ENCODE results near the gene CEACAM1.
"Not testable (repeated sequence)": the region's sequence is repeated elsewhere in the genome, so short reads cannot be mapped to it uniquely, and the experiment has no call there.

Gene CEACAM1

GRCh38 chr19:42508892-42509444, 19.3 kb downstream of the CEACAM1 start:
- DNase-seq = no peak

DNA sequence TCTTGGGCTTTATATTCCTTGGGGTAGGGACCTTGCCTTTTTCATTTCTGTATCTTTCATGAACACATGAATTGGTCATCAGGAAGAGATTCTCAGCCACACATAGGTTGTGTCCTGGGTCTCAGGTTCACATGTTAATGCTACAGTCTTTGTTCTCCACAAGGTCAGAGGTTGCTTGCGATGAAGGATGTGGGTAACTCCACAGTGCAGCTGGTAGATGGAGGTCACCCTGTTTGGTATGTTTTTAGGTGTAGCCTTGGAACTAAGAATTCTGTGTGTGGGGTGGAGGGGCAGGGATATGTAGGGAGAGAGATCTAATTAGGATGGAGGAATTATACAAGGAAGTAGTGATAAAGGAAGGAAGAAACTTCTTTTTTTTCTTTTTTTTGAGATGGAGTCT, 23.2 kb downstream of the CEACAM1 start:
- DNase-seq = no peak

GRCh38 chr19:42501733-42502132, 26.5 kb downstream of the CEACAM1 start:
- DNase-seq = no peak

GRCh38 chr19:42501243-42501642, 27.0 kb downstream of the CEACAM1 start:
- DNase-seq = not testable (repeated sequence)

GRCh38 chr19:42498169-42498757, 30.0 kb downstream of the CEACAM1 start:
- DNase-seq = no peak

- no peak for DNase-seq
Measured at GRCh38 chr19:42497492-42498168, 30.7 kb downstream of the CEACAM1 start.

DNA sequence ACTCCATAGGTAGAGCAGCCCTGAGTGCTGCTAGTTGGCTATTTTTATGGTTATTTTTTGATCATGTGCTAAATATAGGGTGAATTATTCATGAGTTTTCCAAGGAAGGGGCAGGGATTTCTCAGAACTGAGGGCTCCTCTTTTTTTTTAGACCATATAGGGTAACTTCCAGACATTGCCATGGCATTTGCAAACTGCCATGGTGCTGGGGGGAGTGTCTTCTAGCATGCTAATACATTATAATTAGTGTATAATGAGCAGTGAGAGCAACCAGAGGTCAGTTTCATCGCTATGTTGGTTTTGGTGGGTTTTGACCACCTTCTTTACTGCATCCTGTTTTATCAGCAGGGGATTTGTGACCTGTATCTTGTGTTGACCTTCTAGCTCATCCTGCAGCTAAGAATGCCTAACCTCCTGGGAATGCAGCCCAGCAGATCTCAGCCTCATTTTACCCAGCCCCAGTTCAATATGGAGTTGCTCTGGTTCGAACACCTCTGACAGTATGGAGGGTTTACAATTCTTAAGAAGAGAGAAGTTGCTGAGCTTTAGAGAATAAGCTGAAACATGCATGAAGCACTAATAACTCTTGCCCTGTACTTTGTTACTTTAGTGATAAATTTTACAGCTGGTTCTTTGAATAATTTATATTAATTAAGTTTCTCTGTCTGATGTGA, 31.7 kb downstream of the CEACAM1 start:
- no peak for DNase-seq

DNA sequence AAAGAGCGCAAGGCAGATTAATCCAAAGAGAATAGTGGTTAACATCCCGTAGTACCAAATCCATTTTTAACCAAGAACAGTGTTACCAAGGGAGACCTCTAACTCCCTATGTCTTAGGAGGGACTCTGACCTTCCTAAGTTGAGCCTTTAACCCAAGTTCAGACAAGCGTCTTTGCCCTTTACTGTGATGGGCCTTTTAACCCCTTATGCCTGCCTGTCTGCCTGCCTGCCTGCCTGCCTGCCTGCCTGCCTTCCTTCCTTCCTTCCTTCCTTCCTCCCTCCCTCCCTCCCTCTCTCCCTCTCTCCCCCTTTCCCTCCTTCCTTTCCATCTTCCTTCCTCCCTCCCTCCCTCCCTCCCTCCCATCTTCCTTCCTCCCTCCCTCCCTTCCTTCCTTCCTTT, 32.6 kb downstream of the CEACAM1 start:
- DNase-seq = no peak

DNA sequence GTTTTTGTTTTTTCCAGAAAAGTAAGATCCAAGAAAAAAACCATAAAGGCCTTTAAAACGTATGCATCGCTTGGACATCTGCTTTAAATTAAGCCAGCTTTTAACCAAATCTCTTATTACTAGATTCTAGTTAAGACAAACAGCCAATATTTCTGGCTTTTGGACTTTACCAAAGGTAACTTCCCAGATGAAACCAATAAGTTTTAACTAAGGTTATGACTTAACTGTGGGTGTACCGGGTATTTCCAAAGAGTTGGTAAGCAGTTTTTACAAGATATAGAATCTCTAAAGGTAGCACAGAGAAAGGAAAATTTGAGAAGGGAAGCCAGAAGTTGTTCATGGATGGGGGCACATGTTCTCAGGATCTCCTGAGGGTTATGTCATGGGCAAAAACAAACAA, 34.0 kb downstream of the CEACAM1 start:
- DNase-seq = no peak

DNA sequence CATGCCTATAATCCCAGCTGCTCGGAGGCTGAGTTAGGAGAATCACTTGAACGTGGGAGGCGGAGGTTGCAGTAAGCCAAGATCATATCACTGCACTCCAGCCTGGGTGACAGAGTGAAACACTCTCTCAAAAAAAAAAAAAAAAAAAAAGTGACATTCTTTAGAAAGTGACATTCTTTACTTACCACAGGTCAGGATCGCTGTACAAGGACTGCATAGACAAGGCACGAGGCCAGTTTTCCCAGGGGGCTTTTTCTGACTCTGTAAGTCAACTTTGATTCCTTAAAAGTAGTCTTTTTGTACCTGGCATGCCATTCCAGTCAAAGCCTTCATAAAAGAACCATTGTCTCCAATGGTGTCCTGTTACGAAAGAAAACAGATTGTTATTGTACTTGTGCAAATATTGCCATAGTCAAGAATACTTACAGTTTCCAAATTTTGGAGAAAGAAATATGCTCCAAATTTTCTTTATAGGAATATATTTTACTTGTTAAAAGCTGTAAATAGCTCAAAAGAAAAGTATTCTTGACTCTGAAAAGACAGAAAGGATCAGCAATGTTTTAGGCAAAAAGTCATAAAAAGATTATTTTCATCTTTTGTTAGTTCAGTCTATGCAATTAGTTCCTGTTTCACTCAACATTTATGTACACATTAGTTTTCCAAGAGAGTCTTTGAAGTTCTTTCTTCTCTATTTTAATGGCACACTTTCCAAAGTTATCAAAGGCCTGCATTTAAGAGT, 39.3 kb downstream of the CEACAM1 start:
- DNase-seq = no peak

GRCh38 chr19:42487798-42488178, 40.5 kb downstream of the CEACAM1 start:
- DNase-seq = no peak

DNA sequence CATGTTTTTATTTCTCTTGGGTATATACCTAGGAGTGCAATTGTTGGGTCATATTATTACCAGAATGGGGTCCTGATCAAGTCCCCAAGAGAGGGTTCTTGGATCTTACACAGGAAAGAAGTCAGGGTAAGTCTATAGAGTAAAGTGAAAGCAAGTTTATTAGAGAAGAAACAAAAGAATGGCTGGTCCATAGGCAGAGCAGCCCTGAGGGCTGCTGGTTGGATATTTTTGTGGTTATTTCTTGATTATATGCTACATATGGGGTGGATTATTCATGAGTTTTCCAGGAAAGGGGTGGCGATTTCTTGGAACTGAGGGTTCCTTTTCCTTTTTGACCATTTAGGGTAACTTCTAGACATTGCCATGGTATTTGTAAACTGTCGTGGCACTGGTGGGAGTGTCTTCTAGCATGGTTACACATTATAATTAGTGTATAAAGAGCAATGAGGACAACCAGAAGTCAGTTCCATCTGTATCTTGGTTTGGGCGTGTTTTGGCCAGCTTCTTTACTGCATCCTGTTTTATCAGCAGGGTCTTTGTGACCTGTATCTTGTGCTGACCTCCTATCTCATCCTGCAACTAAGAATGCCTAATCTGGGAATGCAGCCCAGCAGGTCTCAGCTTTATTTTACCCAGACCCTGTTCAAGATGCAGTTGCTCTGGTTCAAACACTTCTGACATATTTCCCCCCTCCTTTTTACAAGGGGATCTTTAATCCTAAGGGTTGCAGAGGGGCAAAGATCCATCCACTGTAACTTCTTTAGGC, 41.1 kb downstream of the CEACAM1 start:
- no peak for DNase-seq

DNA sequence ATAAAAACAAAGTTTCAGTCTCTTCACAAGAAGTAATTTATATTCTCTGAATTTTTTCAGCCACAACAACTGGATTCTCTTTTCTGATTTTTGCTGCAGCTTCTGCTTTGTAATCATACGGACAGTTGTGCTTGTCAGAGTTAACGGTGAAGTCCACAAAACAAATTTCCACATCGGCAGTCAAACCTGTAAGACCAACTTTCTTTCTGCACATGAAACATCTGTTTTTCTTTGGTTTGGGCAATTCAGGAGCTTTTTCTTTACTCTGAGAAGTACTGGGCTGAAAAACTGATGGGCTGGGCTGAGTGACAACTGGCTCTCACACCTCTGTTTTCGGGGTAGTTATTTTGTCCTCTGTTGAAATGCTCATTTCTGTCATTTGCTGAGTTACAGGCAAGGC, 43.2 kb downstream of the CEACAM1 start:
- not testable (repeated sequence) for DNase-seq

DNA sequence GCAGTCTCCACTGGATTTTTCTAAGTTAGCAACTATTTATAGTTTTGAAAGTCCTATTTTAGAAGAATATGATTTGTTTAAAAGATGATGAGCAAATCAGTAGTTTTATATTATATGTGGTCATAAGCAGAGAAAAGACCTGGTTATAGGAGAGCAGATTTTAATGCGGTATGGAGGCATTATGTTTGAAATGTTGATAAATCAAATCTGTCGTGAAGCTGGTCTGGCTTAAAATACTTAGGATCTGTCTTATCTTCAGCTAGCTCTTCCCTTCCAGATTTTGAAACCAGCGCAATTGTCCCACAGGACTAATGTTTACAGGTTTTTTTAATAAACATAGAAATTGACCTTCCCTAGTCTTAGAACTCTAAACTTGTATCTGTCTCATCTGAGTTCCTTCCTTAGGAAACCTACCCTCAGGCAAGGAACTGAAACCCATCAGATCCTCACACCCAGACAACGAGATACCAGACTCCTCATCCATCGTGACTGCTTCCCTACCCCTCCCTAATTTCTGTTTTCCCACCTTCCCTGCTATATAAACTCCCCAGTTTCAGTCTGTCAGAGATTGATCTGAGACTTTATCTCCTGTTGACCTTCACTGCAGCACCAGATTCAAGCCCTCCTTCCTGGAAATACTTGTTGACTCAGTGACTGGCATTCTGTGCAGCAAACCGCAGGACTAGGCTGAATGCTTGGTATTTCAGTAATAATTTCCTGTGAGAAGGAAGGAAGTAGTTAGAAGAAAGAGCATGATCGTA, 47.8 kb downstream of the CEACAM1 start:
- peak in 1 of 4 experiments; percentile 5 for DNase-seq

GRCh38 chr19:42479736-42480135, 48.5 kb downstream of the CEACAM1 start:
- no peak for DNase-seq

DNA sequence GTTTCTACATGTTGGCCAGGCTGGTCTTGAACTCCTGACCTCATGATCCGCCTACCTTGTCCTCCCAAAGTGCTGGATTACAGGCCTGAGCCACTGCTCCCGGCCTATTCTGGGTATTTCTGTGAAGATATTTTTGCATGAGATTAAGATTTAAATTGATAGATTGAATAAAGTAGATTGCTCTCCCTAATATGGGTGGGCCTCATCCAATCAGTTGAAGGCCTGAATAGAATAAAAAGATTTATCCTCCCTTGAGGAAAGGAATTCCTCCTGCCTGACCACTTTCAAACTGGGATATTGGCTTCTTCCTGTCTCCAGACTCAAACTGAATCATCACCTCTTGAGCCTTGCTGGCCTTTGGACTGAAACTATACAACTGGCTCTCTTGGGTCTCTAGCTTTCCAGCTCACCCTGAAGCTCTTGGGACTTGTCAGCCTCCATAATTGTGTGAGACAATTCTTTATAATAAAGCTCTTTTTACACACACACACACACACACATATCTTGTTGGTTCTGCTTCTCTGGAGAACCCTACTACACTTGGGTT, 49.4 kb downstream of the CEACAM1 start:
- no peak for DNase-seq

GRCh38 chr19:42477933-42478332, 50.3 kb downstream of the CEACAM1 start:
- DNase-seq = no peak

GRCh38 chr19:42477117-42477516, 51.2 kb downstream of the CEACAM1 start:
- DNase-seq = no peak

DNA sequence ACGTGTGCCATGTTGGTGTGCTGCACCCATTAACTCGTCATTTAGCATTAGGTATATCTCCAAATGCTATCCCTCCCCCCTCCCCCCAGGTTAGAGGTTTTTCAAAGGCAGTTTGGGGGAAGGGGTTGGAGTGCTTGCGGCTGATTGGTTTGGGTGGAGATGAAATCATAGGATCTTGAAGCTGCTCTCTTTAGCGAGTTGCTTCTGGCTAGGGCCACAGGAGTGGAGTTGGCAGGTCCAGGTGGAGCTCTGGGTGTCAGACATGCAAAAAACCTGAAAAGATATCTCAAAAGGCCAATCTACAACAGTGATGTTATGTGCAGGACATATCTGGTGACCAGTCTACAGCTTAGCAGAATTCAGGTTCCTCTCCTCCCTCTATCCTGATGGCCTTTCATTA, 52.9 kb downstream of the CEACAM1 start:
- no peak for DNase-seq

GRCh38 chr19:42474743-42475142, 53.5 kb downstream of the CEACAM1 start:
- no peak for DNase-seq

- DNase-seq = no peak
Measured at GRCh38 chr19:42473686-42474085, 54.6 kb downstream of the CEACAM1 start.

Measured in activated CD4-positive, CD25-positive, alpha-beta regulatory T cell (primary cell).